HepG2 (cell line): ENCODE measurements around the gene ASH1L. TPM values are rescaled to one million over a fixed set of nuclear protein-coding genes. Genes with fewer than 3 reads are reported as not detected.
A peak's percentile ranks its signal among the peaks of the same experiment; 100 is the strongest.

Source experiments
- AHDC1 ChIP-seq: sonication (generic); formaldehyde crosslinking; IDR thresholded peaks from 2 replicates; pipeline ENCODE4 v1.5.1; 2020; ENCODE audit warnings: mild to moderate bottlenecking, missing genetic modification reagents, borderline replicate concordance
- ATM ChIP-seq: fragments of 450-650 bp; IDR thresholded peaks from 2 replicates; pipeline ENCODE4 v1.7.1; 2017; ENCODE audit warnings: mild to moderate bottlenecking, borderline replicate concordance
- FOXC1 ChIP-seq: sonication (generic); formaldehyde crosslinking; IDR thresholded peaks from 2 replicates; pipeline ENCODE4 v1.8.0; 2022; ENCODE audit warnings: mild to moderate bottlenecking, missing genetic modification reagents, borderline replicate concordance
- IRX3 ChIP-seq: sonication (generic); formaldehyde crosslinking; IDR thresholded peaks from 2 replicates; pipeline ENCODE4 v1.8.1; 2023; ENCODE audit warnings: mild to moderate bottlenecking, low read depth, missing genetic modification reagents, borderline replicate concordance
- KLF11 ChIP-seq: IDR thresholded peaks from 2 replicates; pipeline ENCODE4 v1.6.1; 2016; ENCODE audit warnings: missing compliant biosample characterization
- KLF12 ChIP-seq: sonication (generic); formaldehyde crosslinking; IDR thresholded peaks from 2 replicates; pipeline ENCODE4 v1.4.0; 2020; ENCODE audit warnings: missing genetic modification reagents, borderline replicate concordance
- KLF15 ChIP-seq: sonication (generic); formaldehyde crosslinking; IDR thresholded peaks from 2 replicates; pipeline ENCODE4 v1.8.1; 2023; ENCODE audit warnings: borderline replicate concordance, mild to moderate bottlenecking, inconsistent platforms, missing genetic modification reagents, mixed read lengths
- RELA ChIP-seq: sonication (generic); formaldehyde crosslinking; IDR thresholded peaks from 2 replicates; pipeline ENCODE4 v1.4.0; 2020; ENCODE audit warnings: missing genetic modification reagents
- RFX3 ChIP-seq: IDR thresholded peaks from 2 replicates; pipeline ENCODE4 v1.6.1; 2016; ENCODE audit warnings: missing biosample characterization, missing genetic modification reagents
- RXRA ChIP-seq: sonication (generic); formaldehyde crosslinking; IDR thresholded peaks from 2 replicates; pipeline ENCODE4 v1.5.1; 2020; ENCODE audit warnings: missing genetic modification reagents
- SMAD1 ChIP-seq: sonication (generic); formaldehyde crosslinking; IDR thresholded peaks from 2 replicates; pipeline ENCODE4 v1.4.0; 2020; ENCODE audit warnings: missing genetic modification reagents, low read depth, mild to moderate bottlenecking, borderline replicate concordance
- ZNF12 ChIP-seq: sonication (generic); formaldehyde crosslinking; IDR thresholded peaks from 2 replicates; pipeline ENCODE4 v1.5.0; 2020; ENCODE audit warnings: missing genetic modification reagents
- ZNF230 ChIP-seq: sonication (generic); formaldehyde crosslinking; IDR thresholded peaks from 2 replicates; pipeline ENCODE4 v1.4.0; 2020; ENCODE audit warnings: mild to moderate bottlenecking, missing genetic modification reagents
- ZNF749 ChIP-seq: sonication (generic); formaldehyde crosslinking; IDR thresholded peaks from 2 replicates; pipeline ENCODE4 v1.8.0; 2022; ENCODE audit warnings: mild to moderate bottlenecking, missing genetic modification reagents, moderate library complexity, borderline replicate concordance
- polyA plus RNA-seq, 8 experiments: library from polyadenylated mRNA; depleted of rRNA in 3 of 8; stranded (reverse) in 7 of 8; unstranded in 1 of 8; fragments of >200 nt; fragmentation: Illumina TruSeq in 4 of 8; extraction: Trizol in 4 of 8; gene quantifications; 2 replicates each; pipeline versions ENCODE4 v1.2.1 to v1.2.3, GENCODE V29; 2011 to 2016; ENCODE audit warnings: low read depth in 4 of 8, missing spikeins in 1 of 8, mixed read lengths in 1 of 8; ENCODE audit not compliant: insufficient read depth in 1 of 8
- total RNA-seq, 5 experiments: library from RNA; depleted of rRNA; stranded (reverse); fragments of >200 nt; fragmentation: Illumina TruSeq; extraction: Trizol; gene quantifications; 2 replicates each; pipeline ENCODE4 v1.2.3, GENCODE V29; 2016; ENCODE audit warnings: low read depth in 1 of 5
- TF ChIP-seq, protein P1 (sequence below): sonication (generic); formaldehyde crosslinking; IDR thresholded peaks from 2 replicates; pipeline ENCODE4 v1.5.0; 2020; ENCODE audit warnings: mild to moderate bottlenecking, missing genetic modification reagents
- TF ChIP-seq, protein P2 (sequence below): sonication (generic); formaldehyde crosslinking; IDR thresholded peaks from 2 replicates; pipeline ENCODE4 v1.5.0; 2020; ENCODE audit warnings: missing genetic modification reagents
- TF ChIP-seq, protein P3 (sequence below): sonication (generic); formaldehyde crosslinking; IDR thresholded peaks from 2 replicates; pipeline ENCODE4 v1.5.0; 2020; ENCODE audit warnings: missing genetic modification reagents, mild to moderate bottlenecking, borderline replicate concordance
- TF ChIP-seq, protein P4 (sequence below): sonication (generic); formaldehyde crosslinking; IDR thresholded peaks from 2 replicates; pipeline ENCODE4 v1.4.0; 2020; ENCODE audit warnings: missing genetic modification reagents

ASH1L gene
- total and polyA plus RNA-seq, 2 of the 13 experiments (the other 11 are each of a cell fraction or from before 2014, with no cell fraction given): 10.2 to 15.3 TPM

DNA sequence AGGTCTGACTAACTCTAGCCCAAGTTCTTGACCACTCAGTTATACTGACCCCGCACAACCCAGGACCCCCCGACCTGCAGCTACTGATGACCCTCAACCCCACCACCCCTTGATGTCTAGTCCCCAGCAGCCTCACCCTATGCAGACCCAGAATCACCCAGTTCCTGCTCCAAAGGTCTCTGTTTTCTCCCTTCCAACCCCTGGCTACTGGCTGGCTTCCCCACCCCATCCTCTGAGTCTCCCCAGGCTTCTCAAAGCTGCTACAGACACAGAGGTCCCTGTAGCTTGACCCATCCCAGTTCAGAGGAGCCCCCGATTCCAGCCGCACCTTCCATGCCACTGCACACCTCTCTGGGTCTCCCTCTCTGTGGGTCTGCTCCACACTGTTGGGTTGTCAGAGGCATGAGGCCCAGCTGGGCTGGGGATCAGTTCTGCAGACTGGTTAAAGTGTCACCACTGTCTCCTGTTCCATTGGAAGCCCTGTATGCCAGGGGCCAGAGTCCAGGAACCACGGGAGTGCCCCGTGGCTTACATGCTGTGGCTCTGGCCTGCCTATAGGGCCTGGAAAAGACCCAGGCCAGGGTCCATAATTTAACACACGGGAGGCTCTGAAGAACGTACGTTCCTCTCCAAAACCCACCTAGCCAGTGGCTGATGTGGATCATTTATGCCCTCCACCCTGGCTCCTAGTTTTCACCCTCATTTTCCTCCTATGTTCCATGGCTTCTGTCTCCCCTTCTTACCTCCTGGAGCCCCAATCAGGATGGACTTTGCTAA is 261.9 kb downstream of the ASH1L start (continued):
- TF ChIP-seq ZNF749 (CRISPR knock-in tag) (no peak), ATM (no peak), KLF11 (CRISPR knock-in tag) (0 out of 2 replicates have a peak, but pooled peaks have one; percentile 41), IRX3 (CRISPR knock-in tag) (no peak), ZNF230 (CRISPR knock-in tag) (peak; percentile 97), RFX3 (CRISPR knock-in tag) (no peak), ZNF12 (CRISPR knock-in tag) (0 out of 2 replicates have a peak, but pooled peaks have one; percentile 54), KLF12 (CRISPR knock-in tag) (0 out of 2 replicates have a peak, but pooled peaks have one; percentile 42), KLF15 (CRISPR knock-in tag) (0 out of 2 replicates have a peak, but pooled peaks have one; percentile 32), RELA (CRISPR knock-in tag) (peak; percentile 61; the same call in 1 of the 2 replicates), SMAD1 (CRISPR knock-in tag) (no peak), FOXC1 (CRISPR knock-in tag) (peak; percentile 91), AHDC1 (CRISPR knock-in tag) (peak; percentile 86), RXRA (CRISPR knock-in tag) (peak; percentile 78)
- TF ChIP-seq, protein P1, sequence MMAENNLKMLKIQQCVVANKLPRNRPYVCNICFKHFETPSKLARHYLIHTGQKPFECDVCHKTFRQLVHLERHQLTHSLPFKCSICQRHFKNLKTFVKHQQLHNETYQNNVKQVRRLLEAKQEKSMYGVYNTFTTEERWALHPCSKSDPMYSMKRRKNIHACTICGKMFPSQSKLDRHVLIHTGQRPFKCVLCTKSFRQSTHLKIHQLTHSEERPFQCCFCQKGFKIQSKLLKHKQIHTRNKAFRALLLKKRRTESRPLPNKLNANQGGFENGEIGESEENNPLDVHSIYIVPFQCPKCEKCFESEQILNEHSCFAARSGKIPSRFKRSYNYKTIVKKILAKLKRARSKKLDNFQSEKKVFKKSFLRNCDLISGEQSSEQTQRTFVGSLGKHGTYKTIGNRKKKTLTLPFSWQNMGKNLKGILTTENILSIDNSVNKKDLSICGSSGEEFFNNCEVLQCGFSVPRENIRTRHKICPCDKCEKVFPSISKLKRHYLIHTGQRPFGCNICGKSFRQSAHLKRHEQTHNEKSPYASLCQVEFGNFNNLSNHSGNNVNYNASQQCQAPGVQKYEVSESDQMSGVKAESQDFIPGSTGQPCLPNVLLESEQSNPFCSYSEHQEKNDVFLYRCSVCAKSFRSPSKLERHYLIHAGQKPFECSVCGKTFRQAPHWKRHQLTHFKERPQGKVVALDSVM (CRISPR knock-in tag): no peak
- TF ChIP-seq, protein P2, sequence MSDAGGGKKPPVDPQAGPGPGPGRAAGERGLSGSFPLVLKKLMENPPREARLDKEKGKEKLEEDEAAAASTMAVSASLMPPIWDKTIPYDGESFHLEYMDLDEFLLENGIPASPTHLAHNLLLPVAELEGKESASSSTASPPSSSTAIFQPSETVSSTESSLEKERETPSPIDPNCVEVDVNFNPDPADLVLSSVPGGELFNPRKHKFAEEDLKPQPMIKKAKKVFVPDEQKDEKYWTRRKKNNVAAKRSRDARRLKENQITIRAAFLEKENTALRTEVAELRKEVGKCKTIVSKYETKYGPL: no peak
- TF ChIP-seq, protein P3, sequence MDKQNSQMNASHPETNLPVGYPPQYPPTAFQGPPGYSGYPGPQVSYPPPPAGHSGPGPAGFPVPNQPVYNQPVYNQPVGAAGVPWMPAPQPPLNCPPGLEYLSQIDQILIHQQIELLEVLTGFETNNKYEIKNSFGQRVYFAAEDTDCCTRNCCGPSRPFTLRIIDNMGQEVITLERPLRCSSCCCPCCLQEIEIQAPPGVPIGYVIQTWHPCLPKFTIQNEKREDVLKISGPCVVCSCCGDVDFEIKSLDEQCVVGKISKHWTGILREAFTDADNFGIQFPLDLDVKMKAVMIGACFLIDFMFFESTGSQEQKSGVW (CRISPR knock-in tag): no peak
- TF ChIP-seq, protein P4, sequence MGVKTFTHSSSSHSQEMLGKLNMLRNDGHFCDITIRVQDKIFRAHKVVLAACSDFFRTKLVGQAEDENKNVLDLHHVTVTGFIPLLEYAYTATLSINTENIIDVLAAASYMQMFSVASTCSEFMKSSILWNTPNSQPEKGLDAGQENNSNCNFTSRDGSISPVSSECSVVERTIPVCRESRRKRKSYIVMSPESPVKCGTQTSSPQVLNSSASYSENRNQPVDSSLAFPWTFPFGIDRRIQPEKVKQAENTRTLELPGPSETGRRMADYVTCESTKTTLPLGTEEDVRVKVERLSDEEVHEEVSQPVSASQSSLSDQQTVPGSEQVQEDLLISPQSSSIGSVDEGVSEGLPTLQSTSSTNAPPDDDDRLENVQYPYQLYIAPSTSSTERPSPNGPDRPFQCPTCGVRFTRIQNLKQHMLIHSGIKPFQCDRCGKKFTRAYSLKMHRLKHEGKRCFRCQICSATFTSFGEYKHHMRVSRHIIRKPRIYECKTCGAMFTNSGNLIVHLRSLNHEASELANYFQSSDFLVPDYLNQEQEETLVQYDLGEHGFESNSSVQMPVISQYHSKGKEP (CRISPR knock-in tag): no peak
